Esophagus muscularis mucosa (tissue), 4 donors: ENCODE measurements around the gene TPM4. TPM values are rescaled to one million over a fixed set of nuclear protein-coding genes. Genes with fewer than 3 reads are reported as not detected.
A peak's percentile ranks its signal among the peaks of the same experiment; 100 is the strongest.
"Not testable (repeated sequence)": the region's sequence is repeated elsewhere in the genome, so short reads cannot be mapped to it uniquely, and the experiment has no call there.

ENCODE experiments used
- DNase-seq: peaks from one replicate; pipeline ENCODE4 v3.0.0-alpha.2; 2017; ENCODE audit errors: extremely low spot score
- H3K27ac ChIP-seq, 4 donors: fragments of 200-600 bp; sonication (generic); replicated peaks in 1 of 4; 1 replicate in 3 of 4; 2 replicates in 1 of 4; pipeline ENCODE4 v1.5.1; 2016 to 2019; ENCODE audit warnings: mild to moderate bottlenecking in 1 of 4
- H3K27me3 ChIP-seq, 4 donors: fragments of 200-600 bp; sonication (generic); one replicate each; pipeline versions ENCODE4 v1.5.1 to v1.6.0; 2016 to 2019
- H3K36me3 ChIP-seq, 4 donors: fragments of 200-600 bp; sonication (generic); one replicate each; pipeline ENCODE4 v1.5.1; 2016 to 2019
- H3K4me1 ChIP-seq, 4 donors: fragments of 200-600 bp; sonication (generic); one replicate each; pipeline ENCODE4 v1.5.1; 2016 to 2019
- H3K4me3 ChIP-seq, 4 donors: fragments of 200-600 bp; sonication (generic); 1 replicate in 2 of 4; 2 replicates in 2 of 4; pipeline ENCODE4 v1.5.1; 2016 to 2019; ENCODE audit warnings: mild to moderate bottlenecking in 4 of 4, moderate library complexity in 1 of 4
- H3K9me3 ChIP-seq, 4 donors: fragments of 200-600 bp; sonication (generic); 1 replicate in 3 of 4; 2 replicates in 1 of 4; pipeline ENCODE4 v1.5.1; 2016 to 2019
- CTCF ChIP-seq, 3 experiments: fragments of 200-600 bp in 2 of 3; fragments of 450-650 bp in 1 of 3; sonication (generic) in 2 of 3; IDR thresholded peaks; one replicate each; pipeline ENCODE4 v1.5.1; 2017 to 2019; ENCODE audit warnings: antibody characterized with exemption in 3 of 3, mild to moderate bottlenecking in 2 of 3, moderate library complexity in 1 of 3
- EP300 ChIP-seq: sonication (generic); formaldehyde crosslinking; IDR thresholded peaks from one replicate; pipeline ENCODE4 v1.6.1; 2017; ENCODE audit warnings: antibody characterized with exemption
- POLR2A ChIP-seq: fragments of 450-650 bp; IDR thresholded peaks from one replicate; pipeline ENCODE4 v1.6.1; 2017; ENCODE audit warnings: antibody characterized with exemption, moderate library complexity, mild to moderate bottlenecking, low read depth
- POLR2AphosphoS5 ChIP-seq, 2 donors: sonication (generic); formaldehyde crosslinking; IDR thresholded peaks; one replicate each; pipeline ENCODE4 v1.6.1; 2017; ENCODE audit warnings: antibody characterized with exemption in 2 of 2
- WGBS: methylation state at CpG from one replicate; pipeline ENCODE4 v1.1.5; 2018; 5-methylcytosine and 5-hydroxymethylcytosine counted together
- intact Hi-C: fragments of 100-400 bp; cut with DNase I; formaldehyde crosslinking; loops from one replicate; pipeline ENCODE4 v1.15.1; 2023
- total RNA-seq, 4 donors: library from RNA; depleted of rRNA; stranded (reverse); fragments of >200 nt; gene quantifications; one replicate each; pipeline versions ENCODE4 v1.1.0 to v1.2.1, GENCODE V29; 2016

Gene TPM4
- total RNA-seq, result 100 to 1,000 TPM; 378 to 445 (median 414) TPM

GRCh38 chr19:16076154-16076957 is at the start of gene TPM4:
TSS of gene TPM4 (plus strand) at chr19:16076495. CDS start at chr19:16076566, 71 bp downstream.
- under 1% methylated on average over 45 of the region's 101 CpGs for whole genome bisulfite sequencing
- peaks cover 0 to 5% (median 0%) of the 10 kb centered on the region in 4 donors for H3K27me3 ChIP-seq
- H3K9me3 ChIP-seq, result peaks cover 0 to 5% (median 0%) of the 10 kb centered on the region in 4 donors
- peak; percentile 98 for DNase-seq
- peak within 1 kb of the TSS; percentile 73 to 100 (median 99) for H3K4me3 ChIP-seq
- TF ChIP-seq POLR2AphosphoS5 (IDR thresholded peaks at IDR 0.05) (peak; percentile 95 to 98), POLR2A (peak; percentile 65), EP300 (peak; percentile 93), CTCF (IDR thresholded peaks at IDR 0.05) (peak in 1 of 3 experiments; percentile 11)
- peaks cover 0 to 13% (median 8%) of the 10 kb centered on the region in 4 donors for H3K36me3 ChIP-seq
- intact Hi-C loops, result no loop called here
- H3K27ac ChIP-seq, result peak within 1 kb of the TSS; percentile 97 to 100 (median 100)
- peaks cover 42 to 86% (median 82%) of the 10 kb centered on the region in 4 donors for H3K4me1 ChIP-seq

GRCh38 chr19:16026756-16027155 is 49.5 kb upstream of the TPM4 start:
- no peaks in the 10 kb centered on the region for H3K9me3 ChIP-seq
- TF ChIP-seq EP300 (no peak), CTCF (IDR thresholded peaks at IDR 0.05) (no peak), POLR2AphosphoS5 (IDR thresholded peaks at IDR 0.05) (no peak), POLR2A (no peak)
- no peak for DNase-seq

GRCh38 chr19:16027528-16027927 is 48.8 kb upstream of the TPM4 start:
- Histone ChIP-seq H3K9me3 (no peaks in the 10 kb centered on the region), H3K27ac (no peak overlapping the region), H3K27me3 (peaks cover 0 to 11% (median 0%) of the 10 kb centered on the region in 4 donors), H3K4me3 (no peak overlapping the region), H3K4me1 (no peaks in the 10 kb centered on the region), H3K36me3 (no peaks in the 10 kb centered on the region)
- intact Hi-C loops, result no loop called here
- TF ChIP-seq EP300, result no peak
- TF ChIP-seq POLR2AphosphoS5 (IDR thresholded peaks at IDR 0.05), result no peak
- WGBS, result 47% methylated on average over 6 of the region's 6 CpGs
- DNase-seq, result no peak

More at GRCh38 chr19:16026756-16027155, 49.5 kb upstream of the TPM4 start:
- H3K4me3 ChIP-seq, result no peak overlapping the region
- no peak overlapping the region for H3K27ac ChIP-seq
- H3K36me3 ChIP-seq, result no peaks in the 10 kb centered on the region
- intact Hi-C loops, result no loop called here
- peaks cover 0 to 11% (median 0%) of the 10 kb centered on the region in 4 donors for H3K27me3 ChIP-seq
- 64% methylated on average over 7 of the region's 7 CpGs for WGBS
- H3K4me1 ChIP-seq, result no peaks in the 10 kb centered on the region

GRCh38 chr19:16030155-16030554 is 46.1 kb upstream of the TPM4 start:
- H3K4me3 ChIP-seq, H3K4me1 ChIP-seq, H3K27ac ChIP-seq, H3K36me3 ChIP-seq, H3K27me3 ChIP-seq, H3K9me3 ChIP-seq, intact Hi-C loops, DNase-seq: not testable (repeated sequence)
- 87% methylated on average over 12 of the region's 12 CpGs for WGBS

- Histone ChIP-seq H3K36me3 (no peaks in the 10 kb centered on the region), H3K27ac (no peak overlapping the region), H3K4me1 (no peaks in the 10 kb centered on the region), H3K9me3 (no peaks in the 10 kb centered on the region), H3K4me3 (no peak overlapping the region), H3K27me3 (no peaks in the 10 kb centered on the region)
- WGBS, result 95% methylated on average over 7 of the region's 13 CpGs
- no peak for DNase-seq
- TF ChIP-seq CTCF (IDR thresholded peaks at IDR 0.05) (no peak), POLR2A (no peak), EP300 (no peak), POLR2AphosphoS5 (IDR thresholded peaks at IDR 0.05) (no peak)
- intact Hi-C loops, result no loop called here
Measured at GRCh38 chr19:16030964-16031871, 45.1 kb upstream of the TPM4 start.
